NCI-H2227 treated with DMSO at 0.1 percent for 48 hours (cell line): ENCODE data around the gene NRP1.
"Not testable (repeated sequence)": the region's sequence is repeated elsewhere in the genome, so short reads cannot be mapped to it uniquely, and the experiment has no call there.

Experiments
- DNase-seq: peaks from one replicate; lab custom pipeline; 2025; lab: John Stamatoyannopoulos, UW

Gene NRP1

DNA sequence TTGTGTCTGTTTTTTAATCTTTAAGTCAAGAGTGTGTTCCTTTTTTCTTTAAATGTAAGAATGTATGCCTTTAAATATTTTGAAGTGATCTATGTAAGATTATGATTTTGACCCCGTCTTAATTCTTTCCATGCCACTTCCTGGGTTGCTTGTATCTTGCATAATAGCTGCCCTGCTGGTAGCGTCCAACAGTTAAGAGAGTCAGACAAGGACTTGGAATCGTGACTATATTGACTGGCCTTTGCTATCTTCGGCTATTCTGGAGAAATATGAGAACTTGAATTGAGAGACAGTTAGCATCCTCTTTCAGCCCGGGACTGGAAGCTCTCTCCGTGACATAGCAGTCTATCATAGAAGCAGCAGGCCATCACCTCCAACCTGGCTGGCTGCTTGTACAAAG is 13.0 kb downstream of the NRP1 start:
- no peak for DNase-seq

DNA sequence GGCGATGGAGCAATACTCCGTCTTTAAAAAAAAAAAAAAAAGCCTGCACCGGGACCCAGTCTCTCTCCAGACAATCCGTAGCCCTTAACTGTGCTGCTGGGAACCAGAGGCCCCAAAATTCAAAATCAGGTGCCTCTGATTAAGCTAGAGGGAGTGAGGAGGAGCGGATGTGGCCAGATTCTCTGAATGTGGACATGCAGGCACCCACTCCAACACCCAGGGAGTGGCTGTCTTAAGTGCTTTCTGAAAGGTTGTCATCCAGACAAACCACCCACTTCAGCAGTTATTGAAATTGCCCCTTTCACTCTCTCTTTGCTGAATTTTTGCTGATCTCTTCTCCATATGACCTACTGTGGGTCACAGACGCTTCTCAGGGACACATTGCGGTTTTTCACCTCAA is 14.2 kb downstream of the NRP1 start:
- DNase-seq: no peak

DNA sequence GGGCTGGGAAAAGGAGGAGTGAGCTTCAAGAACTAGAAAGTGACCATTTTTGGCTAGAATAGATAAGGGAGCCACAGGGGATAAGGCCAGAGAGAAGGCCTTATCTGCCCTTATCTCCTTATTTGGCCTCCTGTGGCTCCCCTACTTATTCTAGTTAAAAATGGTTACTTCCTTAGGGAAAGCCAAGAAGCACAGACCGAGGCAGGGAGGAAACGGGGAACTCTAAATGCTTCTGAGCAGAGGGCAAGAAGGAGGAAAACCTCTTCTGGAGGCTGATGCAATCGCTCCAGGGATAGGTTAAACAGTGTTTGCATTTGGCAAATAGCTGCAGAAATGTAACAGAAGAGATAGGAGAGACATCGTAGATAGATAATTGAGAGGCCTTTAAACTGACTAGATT is 18.6 kb downstream of the NRP1 start:
- DNase-seq: no peak

DNA sequence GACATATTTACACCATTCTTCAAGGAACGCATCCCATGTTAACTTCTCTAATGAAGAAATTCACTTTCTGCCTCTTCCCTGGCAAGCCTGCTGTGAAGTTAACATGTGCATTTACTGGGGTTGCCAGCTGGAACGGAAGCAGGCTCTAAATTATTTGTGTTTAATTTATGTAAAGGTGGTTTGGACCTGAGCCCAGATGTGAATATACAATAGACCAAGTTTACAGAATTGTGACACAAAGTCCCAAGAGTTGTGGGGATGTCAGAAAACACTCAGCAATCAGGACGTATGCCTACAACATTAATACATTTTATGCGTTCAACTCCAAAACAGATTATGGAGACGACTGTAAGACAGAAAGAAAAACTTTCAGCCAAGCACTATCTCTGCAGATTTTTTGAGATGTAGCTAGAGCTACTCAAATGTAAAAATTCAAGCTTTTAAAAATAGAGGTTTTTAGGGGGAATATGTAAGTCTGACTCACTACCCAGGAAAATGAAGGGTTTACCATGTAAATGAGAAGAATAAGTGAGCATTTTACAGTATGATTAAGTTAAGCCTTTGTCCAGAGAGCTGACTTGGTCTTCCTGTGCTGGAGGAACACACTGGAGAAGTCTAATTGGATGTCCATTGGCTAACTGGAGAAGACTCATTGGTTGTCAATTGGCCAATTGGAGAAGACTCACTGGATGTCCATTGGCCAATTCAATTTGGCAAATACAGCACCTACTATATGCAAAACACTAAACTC is 19.5 kb downstream of the NRP1 start:
- no peak for DNase-seq

DNA sequence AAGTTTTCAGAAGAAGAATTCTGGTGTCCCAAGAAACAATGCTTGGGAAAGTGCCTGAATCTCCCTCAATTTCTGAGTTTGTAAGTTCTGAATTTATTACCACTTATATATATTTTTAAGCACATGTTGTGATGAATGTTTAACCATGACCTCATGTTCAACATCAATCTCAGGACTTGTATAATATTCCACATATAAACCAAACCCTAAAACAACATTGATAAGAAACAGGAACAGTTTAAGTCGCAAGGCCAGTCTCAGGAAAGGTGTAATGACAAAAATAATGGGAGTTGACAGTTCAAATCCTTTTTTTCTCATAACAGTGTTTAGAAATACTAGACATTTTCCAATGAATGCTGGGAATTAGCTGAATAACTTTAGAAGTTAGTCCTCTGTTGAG is 22.8 kb downstream of the NRP1 start:
- no peak for DNase-seq

DNA sequence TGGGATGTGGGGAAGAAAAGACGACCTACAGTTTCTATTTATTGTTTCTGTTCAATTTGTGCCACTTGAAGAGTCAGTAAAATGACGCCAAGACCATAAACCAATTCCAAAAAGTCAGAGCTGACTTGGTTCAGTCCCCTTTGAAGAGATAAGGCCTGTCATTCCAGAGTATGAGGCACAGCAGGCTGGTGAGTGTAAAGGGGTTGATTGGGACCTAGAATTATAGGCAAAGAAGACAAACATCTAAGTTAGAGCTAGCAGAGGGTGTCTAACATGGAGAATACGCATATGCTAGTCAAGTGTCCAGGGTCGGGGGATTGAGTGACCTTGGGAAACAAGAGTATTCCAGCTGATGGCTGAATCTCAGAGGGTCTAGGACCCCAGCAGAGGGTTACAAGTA is 23.6 kb downstream of the NRP1 start:
- no peak for DNase-seq

DNA sequence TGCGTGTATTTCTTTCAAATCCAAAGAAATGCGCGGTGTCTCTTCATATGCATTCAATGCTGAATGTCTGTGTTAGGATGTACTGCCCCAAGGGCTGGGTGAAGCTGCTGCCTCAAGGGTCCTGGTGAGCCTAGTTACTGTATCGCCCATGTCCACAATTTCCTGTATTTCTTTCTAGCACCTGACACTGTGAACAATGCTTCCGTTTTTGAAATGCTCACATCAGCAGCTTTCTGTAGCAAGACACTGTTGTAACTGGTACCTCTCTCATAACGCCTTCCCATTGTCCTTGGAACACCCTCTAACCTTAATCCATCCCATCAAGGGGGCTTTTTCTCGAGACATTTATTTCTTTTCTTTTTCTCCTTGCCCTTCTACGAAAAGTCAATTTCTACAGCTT is 25.1 kb downstream of the NRP1 start:
- DNase-seq: no peak

DNA sequence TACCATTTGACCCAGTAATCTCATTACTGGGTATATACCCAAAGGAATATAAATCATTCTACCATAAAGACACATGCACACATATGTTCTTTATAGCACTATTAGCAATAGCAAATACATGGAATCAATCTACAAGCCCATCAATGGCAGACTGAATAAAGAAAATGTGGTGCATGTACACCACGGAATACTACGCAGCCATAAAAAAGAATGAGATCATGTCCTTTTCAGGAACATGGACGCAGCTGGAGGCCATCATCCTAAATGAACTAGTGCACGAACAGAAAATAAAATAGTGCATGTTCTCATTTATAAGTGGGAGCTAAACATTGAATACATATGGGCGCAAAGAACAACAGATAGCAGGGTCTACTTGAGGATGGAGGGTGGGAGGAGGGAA is 26.6 kb downstream of the NRP1 start:
- DNase-seq: no peak

DNA sequence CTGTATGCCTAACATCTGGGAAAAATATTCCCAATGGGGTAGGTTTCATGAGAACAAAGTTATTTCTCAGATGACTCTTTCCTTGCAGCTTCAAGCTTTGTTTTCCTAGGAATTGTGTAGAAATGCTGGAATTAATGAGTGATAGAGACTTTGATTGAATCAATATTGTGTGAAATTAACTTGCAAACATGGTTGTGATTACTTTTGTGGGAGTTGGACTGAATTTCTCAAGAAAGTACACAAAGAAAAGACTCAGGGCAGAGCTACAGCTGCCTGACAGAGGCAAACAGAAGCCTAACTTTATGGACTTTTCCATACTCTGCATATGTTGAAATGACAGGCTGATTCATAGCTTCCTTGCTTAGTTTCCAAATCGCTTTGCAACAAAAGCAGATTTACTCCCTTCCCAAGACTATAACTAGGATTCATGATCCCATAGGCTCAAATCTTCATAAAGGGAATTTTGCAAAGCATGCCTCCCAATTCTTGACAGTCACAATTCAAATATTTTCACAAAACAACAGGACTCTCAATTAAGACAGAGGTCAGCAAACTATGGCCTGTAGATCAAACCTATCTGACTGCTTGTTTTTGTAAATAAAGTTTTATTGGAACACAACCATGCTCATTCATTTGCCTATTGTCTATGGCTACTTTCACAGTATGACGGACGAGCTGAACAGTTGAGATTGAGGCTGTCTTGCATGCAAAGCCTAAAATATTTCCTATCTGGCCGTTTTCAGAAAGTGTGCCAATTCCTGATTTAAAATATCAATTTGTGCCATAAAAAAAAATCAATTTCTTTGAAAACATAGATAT is 27.6 kb downstream of the NRP1 start:
- DNase-seq: no peak

DNA sequence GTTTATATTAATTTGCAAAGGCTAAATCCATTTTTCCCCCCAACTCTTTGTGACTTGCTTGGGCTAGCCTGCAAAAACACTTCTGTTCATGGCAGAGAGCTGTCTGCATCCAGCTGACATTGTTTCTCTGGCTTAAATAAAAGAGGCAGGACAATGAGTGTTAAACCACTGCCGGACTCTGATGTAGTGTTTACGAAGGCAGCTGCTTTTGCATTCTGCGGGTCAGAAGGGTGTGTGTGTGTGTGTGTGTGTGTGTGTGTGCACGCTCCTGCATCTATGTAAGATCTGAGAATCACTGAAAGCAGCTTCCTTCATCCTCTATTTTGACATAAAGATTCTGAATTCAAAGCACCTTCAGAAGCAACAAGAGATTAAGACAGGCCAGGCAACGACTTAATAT is 28.3 kb downstream of the NRP1 start:
- no peak for DNase-seq

DNA sequence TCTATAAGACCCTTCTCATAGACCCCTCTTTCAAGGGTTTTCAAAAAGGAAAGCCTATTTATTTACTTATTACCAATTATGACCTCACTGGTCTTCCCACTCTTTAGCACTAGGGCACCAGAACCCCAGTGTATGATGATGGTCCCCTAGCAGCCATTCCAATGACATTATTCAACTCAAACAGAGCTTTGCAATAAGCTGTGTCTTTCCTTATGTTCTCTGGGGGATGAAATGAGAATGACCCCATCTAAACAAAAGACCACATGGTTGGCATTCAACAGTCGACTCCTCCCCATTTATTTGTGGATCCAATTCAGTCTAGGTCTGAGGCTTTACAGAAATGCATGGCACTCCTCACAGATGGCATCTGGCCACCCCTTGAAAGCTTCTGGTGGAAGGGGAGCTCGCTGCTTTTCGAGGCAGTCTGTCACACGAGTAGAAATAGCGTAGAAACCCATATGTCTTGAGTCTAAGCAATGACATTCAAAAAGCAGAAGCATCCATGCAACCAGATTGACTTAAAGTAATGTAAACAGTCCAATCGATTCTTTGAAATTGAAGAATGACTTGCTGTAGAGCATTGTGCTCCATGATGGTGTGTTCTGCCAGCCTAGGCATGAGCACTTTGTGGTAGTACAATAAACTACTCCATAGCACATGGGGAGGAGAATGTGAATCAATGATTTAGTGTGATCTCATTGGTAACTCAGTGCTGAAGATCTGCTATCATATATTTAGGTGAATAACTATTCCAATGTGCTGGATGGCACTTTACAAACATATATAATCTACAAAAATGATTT is 29.8 kb downstream of the NRP1 start:
- DNase-seq: no peak

DNA sequence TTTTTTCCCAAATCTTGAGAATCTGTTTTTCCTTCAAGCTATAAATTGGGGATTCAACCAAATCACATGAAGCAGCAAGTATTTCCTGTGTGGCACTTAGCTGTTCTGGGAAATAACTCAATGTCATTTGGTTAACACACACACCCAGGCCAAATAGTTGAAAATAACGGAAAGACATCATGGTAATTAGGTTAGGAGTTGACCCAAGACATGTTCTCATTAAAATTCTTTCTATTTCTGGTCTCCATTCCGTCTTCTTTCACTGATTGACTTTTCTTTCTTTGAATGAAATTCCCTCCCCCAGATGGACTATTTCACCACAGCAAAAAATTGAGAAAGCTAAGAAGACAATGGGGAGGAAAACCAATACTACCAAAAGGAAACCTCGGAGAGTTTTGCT is 30.5 kb downstream of the NRP1 start:
- no peak for DNase-seq

DNA sequence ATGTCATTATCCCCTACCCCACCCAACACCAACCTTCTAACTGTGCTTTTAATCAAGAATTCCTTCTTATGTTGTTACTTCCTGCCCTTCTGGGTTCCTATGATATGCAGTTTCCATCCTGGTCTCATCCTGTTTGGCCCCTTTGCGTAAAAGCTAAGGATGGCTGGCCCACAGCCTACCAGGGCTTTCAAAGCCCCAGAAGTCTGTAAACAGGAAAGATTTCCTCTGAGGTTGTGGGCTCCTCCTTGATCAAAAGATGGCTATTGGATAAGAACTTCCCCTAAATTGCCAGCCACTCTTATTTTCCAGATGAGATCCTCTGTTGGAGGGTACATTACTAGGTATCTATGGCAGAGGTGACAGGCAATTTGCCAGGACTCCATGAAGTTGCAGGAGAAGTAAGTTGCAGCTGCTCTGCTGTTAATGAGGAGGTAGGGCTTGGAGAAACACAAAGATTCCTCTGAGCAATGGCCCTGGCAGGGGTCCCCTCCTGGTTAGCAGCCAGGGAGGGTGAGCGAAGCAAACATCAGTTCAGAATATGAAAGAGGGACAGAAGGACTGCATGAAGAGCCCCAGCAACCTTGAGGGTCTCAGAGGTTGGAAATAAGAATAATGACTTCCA is 32.1 kb downstream of the NRP1 start:
- no peak for DNase-seq

DNA sequence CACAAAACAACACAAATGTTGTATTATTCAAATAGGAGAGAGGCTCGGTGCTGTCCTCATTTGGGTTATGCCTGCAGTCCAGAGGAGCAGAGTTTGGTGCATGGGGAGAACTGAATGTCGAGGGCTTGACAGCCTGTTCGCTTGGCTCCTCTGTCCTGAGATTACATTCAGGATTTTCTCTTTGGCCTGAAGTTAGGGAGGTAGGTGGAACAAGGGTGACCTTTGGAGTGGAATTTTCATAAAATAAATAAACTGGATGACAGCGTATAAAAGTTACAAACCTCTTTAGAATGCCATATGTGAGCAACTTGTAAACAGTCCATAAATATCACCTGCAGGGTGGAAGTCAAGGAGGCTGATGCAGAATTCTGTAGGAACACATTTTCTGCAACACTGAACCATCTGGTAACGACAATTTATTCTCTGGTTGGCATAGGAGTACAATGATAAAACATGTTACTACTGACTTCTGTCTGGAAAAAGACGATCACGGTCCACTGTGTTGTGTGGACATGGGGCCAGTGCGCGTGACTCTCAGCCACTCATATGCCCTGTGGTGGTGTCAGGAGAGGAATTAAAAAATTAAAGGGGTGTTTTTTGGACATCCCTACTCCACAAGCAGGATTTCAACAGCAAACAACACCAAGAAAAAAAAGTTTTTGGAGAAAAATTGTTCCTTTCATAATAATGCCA is 33.2 kb downstream of the NRP1 start:
- DNase-seq: no peak

DNA sequence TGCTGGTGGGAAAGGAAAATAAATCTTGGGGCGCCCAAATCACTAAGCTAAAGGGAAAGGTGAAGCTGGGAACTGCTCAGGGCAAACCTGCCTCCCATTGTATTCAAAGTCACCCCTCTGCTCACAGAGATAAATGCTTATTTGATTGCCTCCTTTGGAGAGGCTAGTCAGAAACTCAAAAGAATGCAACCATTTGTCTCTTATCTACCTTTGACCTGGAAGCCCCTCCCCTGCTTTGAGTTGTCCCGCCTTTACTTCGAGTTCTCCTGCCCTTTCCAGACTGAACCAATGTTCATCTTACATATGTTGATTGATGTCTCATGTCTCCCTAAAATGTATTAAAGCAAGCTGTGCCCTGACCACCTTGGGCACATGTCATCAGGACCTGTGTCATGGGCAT is 33.9 kb downstream of the NRP1 start:
- not testable (repeated sequence) for DNase-seq

DNA sequence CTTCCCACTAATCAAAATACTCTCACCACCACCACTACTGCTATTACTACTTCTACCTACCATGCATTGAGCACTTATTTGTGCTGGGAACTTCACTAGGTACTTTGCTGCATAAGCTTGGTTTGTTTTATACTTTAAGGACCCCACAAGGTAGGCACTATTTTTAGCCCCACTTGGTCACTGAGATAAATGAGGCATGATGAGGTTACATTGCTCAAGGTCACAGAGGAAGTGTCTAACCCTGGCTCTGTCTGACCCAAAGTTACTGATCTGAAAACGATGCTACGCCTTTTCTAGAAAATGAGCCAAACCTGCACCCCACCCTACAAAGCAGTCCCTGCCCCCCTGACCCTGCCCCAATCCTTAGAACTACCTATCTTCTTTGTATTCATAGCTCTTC is 35.6 kb downstream of the NRP1 start:
- no peak for DNase-seq

DNA sequence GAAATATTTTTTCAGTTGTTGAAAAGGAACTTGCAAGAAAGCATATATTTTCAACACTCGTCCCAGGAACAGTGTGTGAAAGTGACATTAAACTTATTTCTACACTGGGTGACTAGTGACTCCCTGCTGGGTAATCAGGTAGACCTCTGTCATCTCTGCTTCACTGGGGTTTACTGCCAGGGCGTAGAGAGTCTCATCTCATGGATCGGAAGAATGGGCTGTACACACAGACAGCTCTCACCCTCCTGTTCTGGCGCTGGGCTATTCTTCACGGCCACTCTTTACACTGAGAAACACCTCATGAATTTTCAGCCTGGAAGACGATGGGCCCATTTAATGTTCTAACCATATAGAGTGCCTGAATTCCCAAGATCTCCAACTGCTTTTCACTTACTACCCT is 36.4 kb downstream of the NRP1 start:
- no peak for DNase-seq

DNA sequence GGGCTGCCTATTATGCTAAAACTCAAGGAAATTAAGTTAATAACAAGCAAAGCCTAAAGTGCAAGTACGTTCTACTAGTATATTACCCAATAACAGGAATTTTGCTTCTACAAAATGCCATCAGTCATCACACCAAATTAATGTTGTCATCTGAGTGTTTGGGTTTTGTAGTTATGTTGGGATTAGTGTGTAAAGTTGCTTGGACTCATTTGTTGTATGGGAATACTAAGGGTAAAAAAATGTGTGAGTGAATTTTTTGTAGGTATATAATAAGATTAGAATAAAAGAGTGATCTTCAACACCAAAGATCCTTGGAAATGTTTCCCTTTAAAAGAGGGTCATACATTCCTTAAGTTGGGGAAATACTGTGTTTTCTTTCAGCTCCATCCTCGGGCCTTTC is 38.6 kb downstream of the NRP1 start:
- DNase-seq: no peak

DNA sequence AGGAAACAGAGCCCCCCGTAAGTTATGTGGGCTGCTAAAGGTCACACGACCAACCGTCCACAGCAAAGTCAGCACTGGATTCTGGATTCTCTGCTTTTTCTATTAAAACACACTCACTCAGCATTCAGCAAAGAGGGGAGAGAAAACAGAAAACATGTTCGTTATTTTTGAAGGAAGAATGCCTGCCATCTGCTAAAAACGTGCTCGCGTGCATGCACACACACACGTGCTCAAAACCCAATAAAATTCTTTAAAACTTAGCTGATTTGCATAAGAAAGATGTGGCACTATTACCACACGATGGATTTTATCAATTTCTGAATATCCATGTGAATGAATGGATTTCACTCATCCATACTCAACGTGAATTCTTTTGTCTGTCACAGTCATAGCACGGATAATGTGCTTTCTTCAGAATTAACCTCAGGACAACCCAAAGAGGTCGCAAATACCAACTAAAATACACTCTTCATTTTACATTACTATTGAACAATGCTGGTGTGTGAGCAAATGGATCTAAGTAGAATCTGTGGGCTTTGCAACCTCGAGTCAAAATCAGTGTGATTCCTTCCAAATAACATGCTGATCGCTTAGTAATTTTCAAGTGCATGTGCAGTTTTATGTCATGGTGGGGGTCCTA is 40.8 kb downstream of the NRP1 start:
- no peak for DNase-seq

DNA sequence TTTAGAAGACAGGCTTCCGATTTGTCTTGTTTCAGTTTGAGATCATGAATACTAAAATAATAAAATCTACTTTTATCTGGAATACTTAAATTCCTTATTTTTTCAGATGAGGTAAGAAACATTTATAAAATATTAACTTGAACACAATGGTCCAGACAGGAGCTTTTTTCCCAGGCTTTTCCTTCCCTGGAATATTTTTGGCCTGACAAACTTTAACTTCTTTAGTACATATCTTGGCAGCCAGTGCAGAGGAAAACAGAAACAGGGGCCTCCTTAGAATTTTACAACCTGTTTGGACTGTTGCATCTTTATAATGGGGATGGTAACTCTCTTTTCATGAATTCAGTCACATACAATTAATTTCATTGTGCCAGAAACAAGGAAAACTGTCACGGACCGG is 41.4 kb downstream of the NRP1 start:
- DNase-seq: no peak

DNA sequence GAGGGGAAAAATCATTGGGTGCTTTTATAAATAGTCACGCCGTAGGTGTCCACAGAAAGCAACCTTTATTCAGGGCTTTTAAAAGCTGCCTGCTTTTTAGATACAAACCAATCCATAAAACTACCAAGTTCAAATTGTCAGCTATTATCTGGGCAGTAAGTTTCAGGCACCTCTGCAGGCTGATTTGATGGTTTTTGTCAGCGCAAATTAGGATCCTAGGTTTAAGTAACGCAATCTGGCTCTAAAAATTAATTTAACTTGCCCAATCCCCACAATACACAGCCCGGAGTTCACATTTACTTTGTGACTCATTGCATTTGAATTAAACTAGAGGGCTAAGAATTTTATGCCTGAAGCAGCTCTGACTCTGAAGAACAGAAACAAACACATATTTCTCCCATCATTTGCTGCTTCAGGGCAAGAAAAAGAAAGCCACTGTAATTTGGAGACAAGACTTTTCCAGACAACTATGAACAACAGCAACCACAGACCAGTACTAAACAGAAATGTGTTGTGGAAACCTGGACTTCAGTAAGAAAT is 43.3 kb downstream of the NRP1 start:
- DNase-seq: no peak
